HepG2 (cell line): ENCODE measurements around the gene FAM32A. TPM values are rescaled to one million over a fixed set of nuclear protein-coding genes. Genes with fewer than 3 reads are reported as not detected.

Experiments used
- HDAC6 ChIP-seq: fragments of 200-600 bp; sonication (generic); IDR thresholded peaks from 2 replicates; pipeline ENCODE4 v1.7.0; 2017; ENCODE audit warnings: mild to moderate bottlenecking, antibody characterized with exemption, low read length, low read depth
- HIC2 ChIP-seq: sonication (generic); formaldehyde crosslinking; IDR thresholded peaks from 2 replicates; pipeline ENCODE4 v1.9.0; 2022; ENCODE audit warnings: low read depth, missing genetic modification reagents
- MAFG ChIP-seq: sonication (generic); formaldehyde crosslinking; IDR thresholded peaks from 2 replicates; pipeline ENCODE4 v1.5.1; 2020; ENCODE audit warnings: mild to moderate bottlenecking, missing genetic modification reagents
- MNT ChIP-seq: fragments of 450-650 bp; IDR thresholded peaks from 2 replicates; pipeline ENCODE4 v1.6.1; 2016
- ZBTB14 ChIP-seq: sonication (generic); formaldehyde crosslinking; IDR thresholded peaks from 2 replicates; pipeline ENCODE4 v1.4.0; 2020; ENCODE audit warnings: missing genetic modification reagents
- ZFP36L1 ChIP-seq: sonication (generic); formaldehyde crosslinking; IDR thresholded peaks from 2 replicates; pipeline ENCODE4 v1.8.0; 2022; ENCODE audit warnings: mild to moderate bottlenecking, missing genetic modification reagents, moderate library complexity
- ZFP36L2 ChIP-seq: sonication (generic); formaldehyde crosslinking; IDR thresholded peaks from 2 replicates; pipeline ENCODE4 v1.4.0; 2020; ENCODE audit warnings: missing genetic modification reagents
- ZNF337 ChIP-seq: sonication (generic); formaldehyde crosslinking; IDR thresholded peaks from 2 replicates; pipeline ENCODE4 v1.5.1; 2020; ENCODE audit warnings: missing genetic modification reagents, low read depth, mild to moderate bottlenecking, borderline replicate concordance
- ZNF407 ChIP-seq: sonication (generic); formaldehyde crosslinking; IDR thresholded peaks from one replicate; pipeline ENCODE4 v1.5.1; 2020; ENCODE audit warnings: mild to moderate bottlenecking, missing genetic modification reagents; ENCODE audit errors: not compliant biosample characterization
- ZNF460 ChIP-seq: sonication (generic); formaldehyde crosslinking; IDR thresholded peaks from 2 replicates; pipeline ENCODE4 v1.5.1; 2020; ENCODE audit warnings: missing genetic modification reagents, mild to moderate bottlenecking, borderline replicate concordance
- ZUFSP ChIP-seq: sonication (generic); formaldehyde crosslinking; IDR thresholded peaks from 2 replicates; pipeline ENCODE4 v1.9.0; 2021; ENCODE audit warnings: missing genetic modification reagents, mild to moderate bottlenecking, borderline replicate concordance
- polyA plus RNA-seq, 8 experiments: library from polyadenylated mRNA; depleted of rRNA in 3 of 8; stranded (reverse) in 7 of 8; unstranded in 1 of 8; fragments of >200 nt; fragmentation: Illumina TruSeq in 4 of 8; extraction: Trizol in 4 of 8; gene quantifications; 2 replicates each; pipeline versions ENCODE4 v1.2.1 to v1.2.3, GENCODE V29; 2011 to 2016; ENCODE audit warnings: low read depth in 4 of 8, missing spikeins in 1 of 8, mixed read lengths in 1 of 8; ENCODE audit not compliant: insufficient read depth in 1 of 8
- total RNA-seq, 5 experiments: library from RNA; depleted of rRNA; stranded (reverse); fragments of >200 nt; fragmentation: Illumina TruSeq; extraction: Trizol; gene quantifications; 2 replicates each; pipeline ENCODE4 v1.2.3, GENCODE V29; 2016; ENCODE audit warnings: low read depth in 1 of 5

The FAM32A gene
- total and polyA plus RNA-seq, 2 of the 13 experiments (the other 11 are each of a cell fraction or from before 2014, with no cell fraction given), result 85.8 to 86.2 TPM

GRCh38 chr19:16185123-16185767 is at the start of gene FAM32A (continued):
- TF ChIP-seq ZNF407 (CRISPR knock-in tag), result no peak
- TF ChIP-seq ZUFSP, result no peak
- no peak for TF ChIP-seq ZBTB14 (CRISPR knock-in tag)
- TF ChIP-seq HIC2 (CRISPR knock-in tag), result no peak
- no peak for TF ChIP-seq ZFP36L2 (CRISPR knock-in tag)
- TF ChIP-seq MNT, result peak; percentile 26; the same call in 1 of the 2 replicates
- no peak for TF ChIP-seq ZFP36L1 (CRISPR knock-in tag)
- TF ChIP-seq ZNF460, result no peak
- peak; percentile 33; the same call in 1 of the 2 replicates for TF ChIP-seq ZNF337 (CRISPR knock-in tag)
- no peak for TF ChIP-seq HDAC6
- TF ChIP-seq MAFG (CRISPR knock-in tag), result no peak
